ENCODE results near the gene SUGCT.

SUGCT gene

DNA sequence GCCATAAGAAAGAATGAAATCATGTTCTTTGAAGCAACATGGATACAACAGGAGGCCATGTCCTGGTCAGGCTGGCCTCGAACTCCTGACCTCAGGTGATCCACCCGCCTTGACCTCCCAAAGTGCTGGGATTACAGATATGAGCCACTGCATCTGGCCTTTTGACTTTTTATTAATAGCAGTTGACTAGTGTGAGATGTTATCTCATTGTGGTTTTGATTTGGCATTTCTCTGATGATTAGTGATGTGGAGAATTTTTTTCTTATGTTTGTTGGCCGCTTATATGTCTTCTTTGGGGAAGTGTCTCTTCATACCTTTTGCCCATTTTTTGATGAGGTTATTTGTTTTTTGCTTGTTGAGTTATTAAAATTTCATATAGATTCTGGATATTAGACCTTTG, 400.9 kb downstream of the SUGCT start:
- TF ChIP-seq TEAD4 (IDR thresholded peaks at IDR 0.05), result no peak
- TF ChIP-seq FOXM1 (IDR thresholded peaks at IDR 0.05; ENCODE audit: borderline replicate concordance, low read depth), result no peak
- TF ChIP-seq ZBTB7A (IDR thresholded peaks at IDR 0.05; ENCODE audit: low read depth), result no peak
- TF ChIP-seq RAD21 (IDR thresholded peaks at IDR 0.05; ENCODE audit: low read depth), result no peak
- TF ChIP-seq, protein P1, sequence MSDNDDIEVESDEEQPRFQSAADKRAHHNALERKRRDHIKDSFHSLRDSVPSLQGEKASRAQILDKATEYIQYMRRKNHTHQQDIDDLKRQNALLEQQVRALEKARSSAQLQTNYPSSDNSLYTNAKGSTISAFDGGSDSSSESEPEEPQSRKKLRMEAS (IDR thresholded peaks at IDR 0.05), result no peak
- no peak for TF ChIP-seq NFIC (IDR thresholded peaks at IDR 0.05)
- TF ChIP-seq, protein P2, sequence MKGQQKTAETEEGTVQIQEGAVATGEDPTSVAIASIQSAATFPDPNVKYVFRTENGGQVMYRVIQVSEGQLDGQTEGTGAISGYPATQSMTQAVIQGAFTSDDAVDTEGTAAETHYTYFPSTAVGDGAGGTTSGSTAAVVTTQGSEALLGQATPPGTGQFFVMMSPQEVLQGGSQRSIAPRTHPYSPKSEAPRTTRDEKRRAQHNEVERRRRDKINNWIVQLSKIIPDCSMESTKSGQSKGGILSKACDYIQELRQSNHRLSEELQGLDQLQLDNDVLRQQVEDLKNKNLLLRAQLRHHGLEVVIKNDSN (IDR thresholded peaks at IDR 0.05), result no peak
- TF ChIP-seq, protein P3, sequence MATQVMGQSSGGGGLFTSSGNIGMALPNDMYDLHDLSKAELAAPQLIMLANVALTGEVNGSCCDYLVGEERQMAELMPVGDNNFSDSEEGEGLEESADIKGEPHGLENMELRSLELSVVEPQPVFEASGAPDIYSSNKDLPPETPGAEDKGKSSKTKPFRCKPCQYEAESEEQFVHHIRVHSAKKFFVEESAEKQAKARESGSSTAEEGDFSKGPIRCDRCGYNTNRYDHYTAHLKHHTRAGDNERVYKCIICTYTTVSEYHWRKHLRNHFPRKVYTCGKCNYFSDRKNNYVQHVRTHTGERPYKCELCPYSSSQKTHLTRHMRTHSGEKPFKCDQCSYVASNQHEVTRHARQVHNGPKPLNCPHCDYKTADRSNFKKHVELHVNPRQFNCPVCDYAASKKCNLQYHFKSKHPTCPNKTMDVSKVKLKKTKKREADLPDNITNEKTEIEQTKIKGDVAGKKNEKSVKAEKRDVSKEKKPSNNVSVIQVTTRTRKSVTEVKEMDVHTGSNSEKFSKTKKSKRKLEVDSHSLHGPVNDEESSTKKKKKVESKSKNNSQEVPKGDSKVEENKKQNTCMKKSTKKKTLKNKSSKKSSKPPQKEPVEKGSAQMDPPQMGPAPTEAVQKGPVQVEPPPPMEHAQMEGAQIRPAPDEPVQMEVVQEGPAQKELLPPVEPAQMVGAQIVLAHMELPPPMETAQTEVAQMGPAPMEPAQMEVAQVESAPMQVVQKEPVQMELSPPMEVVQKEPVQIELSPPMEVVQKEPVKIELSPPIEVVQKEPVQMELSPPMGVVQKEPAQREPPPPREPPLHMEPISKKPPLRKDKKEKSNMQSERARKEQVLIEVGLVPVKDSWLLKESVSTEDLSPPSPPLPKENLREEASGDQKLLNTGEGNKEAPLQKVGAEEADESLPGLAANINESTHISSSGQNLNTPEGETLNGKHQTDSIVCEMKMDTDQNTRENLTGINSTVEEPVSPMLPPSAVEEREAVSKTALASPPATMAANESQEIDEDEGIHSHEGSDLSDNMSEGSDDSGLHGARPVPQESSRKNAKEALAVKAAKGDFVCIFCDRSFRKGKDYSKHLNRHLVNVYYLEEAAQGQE (IDR thresholded peaks at IDR 0.05; ENCODE audit: low read depth), result no peak
- TF ChIP-seq YY1 (IDR thresholded peaks at IDR 0.05; ENCODE audit: low read depth), result no peak
- TF ChIP-seq CREB1 (IDR thresholded peaks at IDR 0.05; ENCODE audit: low read depth), result no peak
- no peak for TF ChIP-seq EGR1 (IDR thresholded peaks at IDR 0.05)
- no peak for TF ChIP-seq CEBPB (IDR thresholded peaks at IDR 0.05)
- no peak for TF ChIP-seq EP300 (IDR thresholded peaks at IDR 0.05; ENCODE audit: borderline replicate concordance)
- no peak for TF ChIP-seq TAF1 (IDR thresholded peaks at IDR 0.05; ENCODE audit: low read depth)
- no peak for TF ChIP-seq TCF12 (IDR thresholded peaks at IDR 0.05; ENCODE audit: low read depth)

DNA sequence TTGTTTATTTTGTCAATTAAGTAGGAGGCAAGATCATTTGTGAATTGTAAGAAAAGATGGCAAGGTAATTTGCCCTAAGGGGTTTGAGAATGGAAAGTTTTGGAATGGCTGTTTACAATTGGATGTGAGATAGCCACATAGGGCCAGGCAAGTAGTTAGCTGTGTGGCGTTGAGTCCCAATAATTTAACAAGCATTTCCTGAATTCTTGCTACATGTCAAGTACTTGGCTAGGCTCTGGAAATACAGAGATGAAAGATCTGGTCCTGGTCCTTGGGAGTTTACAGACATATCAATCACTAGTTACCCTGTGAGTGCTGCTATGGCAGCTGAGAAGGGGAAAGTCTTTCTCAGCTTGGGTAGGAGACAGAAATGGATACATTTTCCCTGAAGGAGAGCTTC, 401.6 kb downstream of the SUGCT start:
- TF ChIP-seq YY1 (IDR thresholded peaks at IDR 0.05; ENCODE audit: low read depth), result no peak
- TF ChIP-seq, protein P1 (IDR thresholded peaks at IDR 0.05), result no peak
- no peak for TF ChIP-seq NFIC (IDR thresholded peaks at IDR 0.05)
- no peak for TF ChIP-seq TEAD4 (IDR thresholded peaks at IDR 0.05)
- no peak for TF ChIP-seq FOXM1 (IDR thresholded peaks at IDR 0.05; ENCODE audit: borderline replicate concordance, low read depth)
- TF ChIP-seq CREB1 (IDR thresholded peaks at IDR 0.05; ENCODE audit: low read depth), result no peak

DNA sequence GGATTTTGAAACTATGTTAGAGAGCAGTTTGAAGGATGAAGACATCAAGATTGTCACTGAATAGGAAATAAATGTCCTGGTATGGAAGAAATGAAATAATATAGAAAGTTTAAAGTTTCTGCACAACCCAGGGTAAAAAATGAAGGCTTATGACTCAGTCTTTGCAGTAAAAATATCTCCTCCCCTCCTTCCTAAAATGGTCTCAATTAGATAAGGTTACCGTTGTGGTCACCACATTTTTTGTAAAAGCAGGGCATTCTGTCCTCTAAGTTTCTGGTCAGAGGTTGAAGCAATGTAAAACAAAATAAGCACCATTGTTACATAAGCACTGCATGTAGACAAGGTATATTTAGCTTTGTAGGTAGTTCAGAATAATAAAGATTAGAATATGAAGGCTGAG, 403.5 kb downstream of the SUGCT start:
- TF ChIP-seq, protein P2 (IDR thresholded peaks at IDR 0.05), result no peak
- TF ChIP-seq TEAD4 (IDR thresholded peaks at IDR 0.05), result no peak

DNA sequence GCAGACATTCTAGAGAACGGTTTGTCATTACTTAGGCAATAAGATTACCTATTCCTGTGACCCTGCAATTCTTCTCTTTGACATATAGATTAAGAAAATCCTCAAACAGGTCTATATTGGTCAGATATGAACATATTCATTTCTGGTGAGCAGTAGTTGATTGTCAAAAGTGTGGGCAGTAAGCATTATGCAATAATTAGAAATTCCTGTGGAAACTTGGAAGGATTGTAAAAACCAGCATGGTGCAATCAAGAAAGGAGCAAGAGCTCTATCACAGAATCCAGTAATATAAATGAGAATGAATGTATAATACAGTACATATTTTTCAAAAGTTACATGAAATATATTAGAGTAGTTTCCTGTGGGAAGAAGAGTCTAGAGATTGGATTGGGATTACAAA, 406.5 kb downstream of the SUGCT start:
- no peak for TF ChIP-seq EP300 (IDR thresholded peaks at IDR 0.05; ENCODE audit: borderline replicate concordance)
- no peak for TF ChIP-seq RAD21 (IDR thresholded peaks at IDR 0.05; ENCODE audit: low read depth)
- no peak for TF ChIP-seq ZBTB7A (IDR thresholded peaks at IDR 0.05; ENCODE audit: low read depth)
- TF ChIP-seq NFIC (IDR thresholded peaks at IDR 0.05), result no peak
- no peak for TF ChIP-seq FOXM1 (IDR thresholded peaks at IDR 0.05; ENCODE audit: borderline replicate concordance, low read depth)
- TF ChIP-seq CREB1 (IDR thresholded peaks at IDR 0.05; ENCODE audit: low read depth), result no peak

DNA sequence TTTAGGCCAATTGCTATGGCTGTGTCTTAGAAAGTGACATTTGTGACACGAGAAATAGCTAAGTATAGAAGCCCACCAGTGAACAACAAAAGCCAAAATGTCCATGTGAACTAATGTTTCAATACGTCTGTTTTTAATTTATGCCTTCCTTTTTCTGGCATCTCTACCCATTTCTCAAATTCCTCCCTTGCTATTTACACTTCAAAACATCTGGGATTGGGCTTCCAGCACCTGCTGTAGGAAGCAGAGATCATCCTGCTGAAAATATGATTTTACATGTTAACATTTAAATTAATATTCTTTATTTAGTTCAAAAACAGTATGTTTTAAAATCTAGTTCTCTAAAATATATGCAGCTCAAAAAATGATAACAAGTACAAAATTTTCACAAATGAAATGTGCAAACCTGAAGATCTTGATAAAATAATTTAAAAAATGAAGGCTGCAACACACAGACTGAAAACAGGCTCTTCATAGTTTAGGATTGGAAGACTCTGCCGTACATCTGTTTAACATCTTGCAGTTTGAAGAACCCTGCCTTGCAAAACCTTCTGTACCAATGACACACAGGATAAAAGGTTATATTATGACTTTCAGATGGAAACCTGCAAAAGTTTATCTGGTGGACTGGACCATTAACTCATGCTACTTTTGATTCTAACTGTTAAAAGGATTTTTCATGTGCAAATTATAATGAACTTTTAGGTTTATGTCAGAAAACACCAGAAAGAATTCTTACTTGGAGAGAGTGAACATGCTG, 408.4 kb downstream of the SUGCT start:
- TF ChIP-seq FOXM1 (IDR thresholded peaks at IDR 0.05; ENCODE audit: borderline replicate concordance, low read depth) (no peak), CEBPB (IDR thresholded peaks at IDR 0.05) (no peak), EP300 (IDR thresholded peaks at IDR 0.05; ENCODE audit: borderline replicate concordance) (no peak), RAD21 (IDR thresholded peaks at IDR 0.05; ENCODE audit: low read depth) (no peak), NFIC (IDR thresholded peaks at IDR 0.05) (no peak), TCF12 (IDR thresholded peaks at IDR 0.05; ENCODE audit: low read depth) (no peak)
- TF ChIP-seq, protein P1 (IDR thresholded peaks at IDR 0.05), result no peak
- TF ChIP-seq, protein P2 (IDR thresholded peaks at IDR 0.05), result no peak
- TF ChIP-seq, protein P3 (IDR thresholded peaks at IDR 0.05; ENCODE audit: low read depth), result no peak

All from Ishikawa (cell line).